Activated CD8-positive, alpha-beta memory T cell treated with anti-CD3 and anti-CD28 coated beads, Interleukin-2, amount 50 U/mL, for 48 hours (primary cell): Measurements from ENCODE around the gene AFM.
"Not testable (repeated sequence)": the region's sequence is repeated elsewhere in the genome, so short reads cannot be mapped to it uniquely, and the experiment has no call there.

Experiments
- DNase-seq: peaks from one replicate; pipeline ENCODE4 v3.0.0-alpha.2; 2020

AFM gene

GRCh38 chr4:73518340-73518739 lies 36.8 kb downstream of the AFM start:
- no peak for DNase-seq

DNA sequence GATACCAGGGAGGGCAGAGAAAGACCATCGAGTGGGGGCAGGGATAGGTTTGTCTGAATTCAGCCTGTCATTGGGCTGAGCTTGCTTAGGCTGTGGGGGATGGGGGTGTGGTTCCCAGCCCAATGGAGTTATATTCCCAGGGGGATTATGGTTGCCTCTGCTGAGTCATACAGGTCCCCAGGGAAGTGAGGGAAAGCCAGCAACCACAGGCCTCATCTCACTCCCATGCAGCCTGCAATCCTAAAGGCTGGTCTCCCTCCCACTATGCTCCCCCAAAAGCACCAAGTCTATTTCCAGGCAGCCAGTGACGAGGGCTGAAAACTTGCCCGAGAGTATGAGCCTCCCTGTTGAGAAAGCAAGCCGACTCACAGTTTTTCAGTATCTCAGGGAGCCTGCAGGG lies 39.3 kb downstream of the AFM start:
- DNase-seq, result no peak

GRCh38 chr4:73523126-73523525 lies 41.6 kb downstream of the AFM start:
- no peak for DNase-seq

GRCh38 chr4:73525611-73526010 lies 44.1 kb downstream of the AFM start:
- DNase-seq, result no peak

DNA sequence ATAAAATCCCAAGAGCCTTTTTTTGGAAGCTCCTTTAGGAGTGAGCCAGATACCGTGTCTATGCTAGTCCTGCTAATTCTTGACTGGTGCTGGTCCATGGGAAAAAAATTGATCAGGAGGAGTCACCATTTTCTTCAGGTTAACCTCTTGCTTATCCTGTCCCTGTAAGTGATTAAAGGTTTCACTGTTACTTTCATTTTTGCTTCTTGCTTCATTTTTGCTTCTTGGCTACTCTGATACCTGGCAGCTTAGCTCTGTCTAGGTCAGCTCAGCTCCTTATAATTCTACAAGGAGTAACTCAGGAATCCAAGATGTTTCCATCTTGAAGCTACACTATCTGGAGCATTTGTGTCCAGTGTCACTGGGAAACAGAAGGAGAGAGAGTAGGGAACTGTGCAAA lies 45.7 kb downstream of the AFM start:
- no peak for DNase-seq

DNA sequence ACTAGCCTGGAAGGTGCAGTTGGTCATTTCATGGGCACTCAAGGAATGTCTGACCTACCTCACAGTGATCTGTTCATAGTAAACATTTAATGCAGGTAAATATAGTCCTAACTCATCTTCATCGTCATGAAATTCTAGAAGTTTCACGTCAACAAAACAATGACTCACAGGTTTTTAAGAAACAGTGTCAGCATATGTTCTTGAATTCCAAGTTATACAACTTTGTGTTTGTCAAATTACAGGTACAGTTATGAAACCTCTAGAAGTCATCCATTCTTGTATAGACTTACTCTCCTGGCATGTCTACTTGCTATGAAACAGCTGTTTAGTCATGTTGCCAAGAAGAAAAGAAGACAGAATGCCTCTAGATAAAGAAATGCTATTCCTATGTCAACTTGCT lies 46.6 kb downstream of the AFM start:
- DNase-seq, result no peak

DNA sequence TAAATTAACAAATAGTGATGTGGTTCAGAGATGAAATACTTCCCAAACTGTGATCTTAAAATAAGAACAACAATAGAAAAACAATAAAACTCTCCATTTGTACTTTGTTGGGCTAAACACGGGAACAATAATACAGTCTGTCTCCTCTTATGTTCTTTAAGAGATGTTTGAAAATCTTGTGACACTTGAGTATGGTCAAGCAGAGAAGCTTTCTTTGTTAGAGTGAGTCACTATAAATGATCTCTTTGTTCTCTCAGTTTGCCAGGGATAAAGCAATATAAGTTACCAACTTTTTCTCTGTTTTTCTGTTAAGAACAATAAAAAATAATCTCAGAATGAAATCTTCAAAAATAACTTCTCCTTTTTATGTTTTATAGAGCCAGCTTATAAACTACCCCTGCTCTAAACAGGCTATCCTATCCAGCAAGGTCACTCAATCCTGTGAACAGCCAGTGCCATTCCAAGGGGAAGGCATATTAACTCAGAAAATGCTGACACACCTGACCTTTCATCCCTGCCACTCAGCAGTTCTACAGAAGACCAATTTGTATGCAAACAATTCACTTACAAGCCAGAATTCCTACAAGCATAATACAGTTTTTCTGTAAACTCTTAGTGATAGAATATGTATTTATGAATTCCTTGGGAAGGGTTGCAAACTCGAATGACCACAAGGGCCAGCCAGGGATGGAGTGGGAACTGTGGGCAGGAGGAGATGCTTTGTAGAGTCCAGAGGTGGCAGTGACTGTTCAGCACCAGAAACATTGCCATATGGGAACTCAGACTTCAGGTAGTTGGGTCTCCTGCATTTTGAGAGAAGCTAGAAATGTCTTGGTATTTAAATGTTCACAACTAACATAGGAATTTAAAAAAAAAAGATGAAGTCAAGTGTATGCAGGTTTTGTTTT lies 52.2 kb downstream of the AFM start:
- no peak for DNase-seq

GRCh38 chr4:73538162-73538561 lies 56.6 kb downstream of the AFM start:
- DNase-seq, result no peak

DNA sequence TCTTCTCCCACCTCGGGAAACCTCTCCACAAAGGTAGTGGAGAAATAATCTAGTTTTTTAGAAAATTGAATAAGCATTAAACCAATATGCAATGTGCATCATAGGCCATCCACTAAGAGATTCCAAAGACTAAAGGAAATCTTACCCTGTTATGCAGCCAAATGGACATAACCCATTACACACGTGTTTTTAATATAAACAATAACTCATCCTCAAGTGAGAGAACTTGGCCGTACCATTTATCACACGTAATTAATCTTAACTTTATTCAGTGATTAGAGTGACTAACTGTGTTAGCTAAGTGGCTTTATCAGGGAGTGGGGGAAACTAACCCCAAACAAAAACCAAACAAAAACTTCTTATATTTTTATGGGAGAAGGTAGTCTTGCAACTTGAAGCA lies 57.8 kb downstream of the AFM start:
- no peak for DNase-seq

GRCh38 chr4:73540826-73541225 lies 59.3 kb downstream of the AFM start:
- no peak for DNase-seq

- DNase-seq, result no peak
Measured at GRCh38 chr4:73541251-73541650, 59.7 kb downstream of the AFM start.

DNA sequence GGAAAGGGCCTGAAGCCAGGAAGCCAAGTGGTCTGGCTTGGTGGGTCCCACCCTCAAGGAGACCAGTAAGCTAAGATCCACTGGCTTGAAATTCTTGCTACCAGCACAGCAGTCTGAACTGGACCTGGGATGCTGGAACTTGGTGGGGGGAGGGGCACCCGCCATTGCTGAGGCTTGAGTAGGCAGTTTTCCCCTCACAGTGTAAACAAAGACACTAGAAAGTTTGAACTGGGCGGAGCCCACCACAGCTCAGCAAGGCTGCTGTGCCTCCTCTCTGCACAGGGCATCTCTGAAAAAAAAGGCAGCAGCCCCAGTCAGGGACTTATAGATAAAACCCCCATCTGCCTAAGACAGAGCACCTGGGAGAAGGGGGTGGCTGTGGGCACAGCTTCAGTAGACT lies 63.1 kb downstream of the AFM start:
- no peak for DNase-seq

DNA sequence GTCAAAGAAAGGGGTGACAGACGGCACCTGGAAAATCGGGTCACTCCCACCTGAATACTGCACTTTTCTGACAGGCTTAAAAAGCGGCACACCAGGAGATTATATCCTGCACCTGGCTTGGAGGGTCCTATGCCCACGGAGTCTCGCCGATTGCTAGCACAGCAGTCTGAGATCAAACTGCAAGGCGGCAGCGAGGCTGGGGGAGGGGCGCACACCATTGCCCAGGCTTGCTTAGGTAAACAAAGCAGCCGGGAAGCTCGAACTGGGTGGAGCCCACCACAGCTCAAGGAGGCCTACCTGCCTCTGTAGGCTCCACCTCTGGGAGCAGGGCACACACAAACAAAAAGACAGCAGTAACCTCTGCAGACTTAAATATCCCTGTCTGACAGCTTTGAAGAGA lies 69.3 kb downstream of the AFM start:
- not testable (repeated sequence) for DNase-seq
